GM12891 (cell line): ENCODE data around the gene RRAGD.

Source experiments
- PAX5 ChIP-seq: IDR thresholded peaks from 2 replicates; pipeline ENCODE4 v1.6.1; 2011; ENCODE audit warnings: low read length, moderate library complexity, mild to moderate bottlenecking; ENCODE audit not compliant: insufficient read depth, severe bottlenecking
- POLR2A ChIP-seq: IDR thresholded peaks from 2 replicates; pipeline ENCODE4 v1.6.1; 2011; ENCODE audit warnings: low read depth, low read length, control low read depth
- POLR2AphosphoS5 ChIP-seq: IDR thresholded peaks from 2 replicates; pipeline ENCODE4 v1.6.1; 2011; ENCODE audit warnings: low read depth, low read length, control low read depth
- SPI1 ChIP-seq: IDR thresholded peaks from 2 replicates; pipeline ENCODE4 v1.6.1; 2011; ENCODE audit warnings: low read depth, low read length, control low read depth
- TAF1 ChIP-seq: IDR thresholded peaks from 2 replicates; pipeline ENCODE4 v1.6.1; 2011; ENCODE audit warnings: low read depth, low read length, control low read depth

GRCh38 chr6:89400912-89401399 is 11.1 kb downstream of the RRAGD start:
- TF ChIP-seq POLR2AphosphoS5 (no peak), POLR2A (no peak), TAF1 (no peak), SPI1 (no peak), PAX5 (no peak)
